Large intestine (tissue), 3 donors: Measurements from ENCODE around the gene ATP11B. TPM values are rescaled to one million over a fixed set of nuclear protein-coding genes. Genes with fewer than 3 reads are reported as not detected.

ENCODE experiments used
- DNase-seq, 2 donors: peaks; one replicate each; pipeline versions ENCODE4 v3.0.0 to v3.0.0-alpha.2; 2013
- H3K27ac ChIP-seq: one replicate; pipeline ENCODE4 v1.5.1; 2013; ENCODE audit warnings: low read length
- H3K27me3 ChIP-seq: 2 replicates; pipeline ENCODE4 v1.6.1; 2013; ENCODE audit warnings: low read length; ENCODE audit not compliant: control insufficient read depth, insufficient read depth
- H3K36me3 ChIP-seq: 2 replicates; pipeline ENCODE4 v1.6.1; 2013; ENCODE audit warnings: low read length; ENCODE audit not compliant: control insufficient read depth, insufficient read depth
- H3K4me1 ChIP-seq: one replicate; pipeline ENCODE4 v1.6.1; 2013; ENCODE audit warnings: low read length; ENCODE audit not compliant: control insufficient read depth, insufficient read depth
- H3K4me3 ChIP-seq: one replicate; pipeline ENCODE4 v1.5.1; 2013; ENCODE audit warnings: low read length
- H3K9me3 ChIP-seq: one replicate; pipeline ENCODE4 v1.6.1; 2013; ENCODE audit warnings: mild to moderate bottlenecking, low read depth, low read length, moderate library complexity; ENCODE audit not compliant: control insufficient read depth
- whole genome bisulfite sequencing: methylation state at CpG from one replicate; pipeline ENCODE4 v1.1.5; 2013; ENCODE audit warnings: low lambda C conversion rate; ENCODE audit not compliant: insufficient coverage; 5-methylcytosine and 5-hydroxymethylcytosine counted together
- polyA plus RNA-seq: library from polyadenylated mRNA; unstranded; fragments of 120-200 nt; gene quantifications from one replicate; pipeline ENCODE4 v1.2.1, GENCODE V29; 2013

Gene ATP11B
- polyA plus RNA-seq, 1 donor = 48.5 TPM

DNA sequence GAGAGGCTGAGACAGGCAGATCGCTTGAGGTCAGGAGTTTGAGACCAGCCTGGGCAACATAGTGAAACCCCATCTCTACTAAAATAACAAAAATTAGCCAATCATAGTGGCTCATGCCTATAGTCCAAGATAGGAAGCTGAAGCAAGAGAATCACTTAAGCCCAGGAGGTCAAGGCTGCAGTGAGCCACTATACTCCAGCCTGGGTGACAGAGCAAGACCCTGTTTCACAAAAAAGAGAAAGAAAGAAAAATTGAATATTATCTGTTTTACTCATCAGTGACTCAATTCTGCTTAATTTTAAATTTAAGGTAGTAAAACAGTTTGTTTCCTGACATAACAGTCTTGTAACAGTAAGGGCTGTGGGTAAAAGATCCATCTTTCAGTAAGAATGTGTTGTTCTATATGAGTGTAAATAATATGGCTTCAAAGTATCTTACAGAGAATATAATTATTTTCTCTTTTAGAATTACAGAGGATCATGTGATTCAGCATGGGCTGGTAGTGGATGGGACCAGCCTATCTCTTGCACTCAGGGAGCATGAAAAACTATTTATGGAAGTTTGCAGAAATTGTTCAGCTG is 85.8 kb downstream of the ATP11B start:
- H3K36me3 ChIP-seq = peaks cover 30% of the 10 kb centered on the region
- DNase-seq = no peak

GRCh38 chr3:182886497-182886896 is 93.2 kb downstream of the ATP11B start:
- DNase-seq = no peak
- Histone ChIP-seq H3K9me3 (no peaks in the 10 kb centered on the region), H3K27ac (no peak overlapping the region), H3K4me3 (no peak overlapping the region), H3K27me3 (no peaks in the 10 kb centered on the region), H3K36me3 (peaks cover 30% of the 10 kb centered on the region), H3K4me1 (no peaks in the 10 kb centered on the region)

More for the DNA sequence above, 85.8 kb downstream of the ATP11B start:
- H3K27ac ChIP-seq = no peak overlapping the region
- H3K27me3 ChIP-seq = no peaks in the 10 kb centered on the region
- no peaks in the 10 kb centered on the region for H3K4me1 ChIP-seq
- H3K4me3 ChIP-seq = no peak overlapping the region
- H3K9me3 ChIP-seq = no peaks in the 10 kb centered on the region
- WGBS = no CpG with 5 or more reads among the region's 1 CpG

DNA sequence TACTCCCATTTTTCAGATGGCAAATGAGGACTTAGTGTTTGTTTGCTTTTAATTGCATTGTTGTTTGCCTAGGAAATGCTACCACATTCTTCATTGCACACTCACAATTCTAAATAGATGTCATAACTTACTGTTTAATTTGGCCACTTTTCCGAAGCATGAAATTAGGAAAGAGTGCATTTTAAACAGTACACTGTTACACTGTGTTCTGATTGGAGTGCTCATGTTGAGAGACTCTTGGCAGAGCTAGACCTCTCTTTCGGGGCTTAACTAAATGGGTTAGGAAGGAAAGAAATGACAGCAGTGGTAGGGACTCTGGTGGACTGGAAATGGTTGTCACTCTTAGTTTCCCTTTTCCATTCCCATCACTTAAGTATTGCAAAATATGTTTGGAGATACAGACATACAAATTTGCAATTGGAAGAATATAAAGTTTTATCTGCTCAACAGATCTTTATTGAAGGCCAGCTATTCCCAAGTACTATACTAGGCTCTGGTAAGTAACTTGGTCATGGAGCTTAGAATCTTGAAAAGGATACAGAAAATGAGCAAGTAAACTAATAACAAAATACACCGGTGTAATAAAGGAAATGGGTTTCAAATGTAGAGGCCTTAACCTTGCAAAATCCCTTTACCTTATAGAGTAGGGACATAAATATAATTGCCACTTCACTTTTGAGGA is 96.8 kb downstream of the ATP11B start:
- 83% methylated on average over 2 of the region's 3 CpGs for WGBS
- peaks cover 29% of the 10 kb centered on the region for H3K36me3 ChIP-seq
- no peaks in the 10 kb centered on the region for H3K27me3 ChIP-seq

DNA sequence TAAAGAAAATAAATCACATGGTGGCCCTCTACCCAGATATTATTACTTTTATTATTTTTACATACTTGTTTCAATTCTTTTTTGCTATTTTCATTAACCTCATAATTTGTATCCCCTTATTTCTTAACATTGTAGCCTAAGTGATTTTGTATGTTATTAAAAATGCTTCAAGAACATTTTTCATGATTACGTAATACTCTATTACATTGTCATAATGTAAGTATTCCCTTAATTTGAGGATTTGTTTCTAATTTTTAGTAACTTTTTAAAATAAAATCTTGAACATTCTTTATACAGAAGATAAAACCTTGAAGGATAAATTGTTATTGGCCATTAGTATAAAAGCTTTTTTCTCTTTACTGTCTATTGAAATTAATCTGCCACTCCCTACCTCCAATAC is 98.1 kb downstream of the ATP11B start:
- DNase-seq = no peak
- 100% methylated on average over 1 of the region's 1 CpG for WGBS
- Histone ChIP-seq H3K4me3 (no peak overlapping the region), H3K36me3 (peaks cover 29% of the 10 kb centered on the region), H3K4me1 (peaks cover 10% of the 10 kb centered on the region), H3K9me3 (no peaks in the 10 kb centered on the region), H3K27me3 (no peaks in the 10 kb centered on the region), H3K27ac (no peak overlapping the region)

More for the DNA sequence above, 96.8 kb downstream of the ATP11B start:
- H3K4me1 ChIP-seq = peaks cover 2% of the 10 kb centered on the region
- DNase-seq = no peak
- H3K27ac ChIP-seq = no peak overlapping the region
- H3K9me3 ChIP-seq = no peaks in the 10 kb centered on the region
- H3K4me3 ChIP-seq = no peak overlapping the region

DNA sequence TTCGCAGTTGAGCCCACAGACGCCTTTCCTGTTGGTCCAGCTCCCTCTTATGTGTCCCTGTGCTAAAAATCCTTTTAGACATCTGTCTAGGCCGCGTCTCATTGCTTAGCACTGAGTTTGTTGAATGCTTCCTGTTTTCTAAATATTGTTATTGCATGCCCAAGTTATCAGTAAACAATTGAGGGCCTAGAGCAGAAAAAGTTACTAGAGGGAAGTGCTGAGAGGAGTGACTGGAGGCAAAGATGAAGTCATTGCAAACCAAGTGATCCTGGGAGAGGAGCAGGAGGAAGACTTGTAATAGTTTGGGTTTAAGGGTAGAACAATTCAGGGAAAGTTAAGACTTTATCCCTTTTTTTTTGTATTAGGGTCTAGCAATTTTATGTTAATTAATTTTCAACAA is 98.9 kb downstream of the ATP11B start:
- Histone ChIP-seq H3K36me3 (peaks cover 29% of the 10 kb centered on the region), H3K4me3 (no peak overlapping the region), H3K27me3 (no peaks in the 10 kb centered on the region), H3K27ac (no peak overlapping the region), H3K4me1 (peaks cover 11% of the 10 kb centered on the region), H3K9me3 (no peaks in the 10 kb centered on the region)
- DNase-seq = no peak
- 100% methylated on average over 2 of the region's 4 CpGs for WGBS

- Histone ChIP-seq H3K4me3 (no peak overlapping the region), H3K27ac (peak overlapping the region; percentile 79), H3K27me3 (no peaks in the 10 kb centered on the region), H3K36me3 (peaks cover 15% of the 10 kb centered on the region), H3K9me3 (no peaks in the 10 kb centered on the region), H3K4me1 (peaks cover 11% of the 10 kb centered on the region)
- DNase-seq = peak; percentile 85 to 94
- no CpG with 5 or more reads among the region's 8 CpGs for WGBS
Observed at GRCh38 chr3:182895513-182896112, 102.3 kb downstream of the ATP11B start.

DNA sequence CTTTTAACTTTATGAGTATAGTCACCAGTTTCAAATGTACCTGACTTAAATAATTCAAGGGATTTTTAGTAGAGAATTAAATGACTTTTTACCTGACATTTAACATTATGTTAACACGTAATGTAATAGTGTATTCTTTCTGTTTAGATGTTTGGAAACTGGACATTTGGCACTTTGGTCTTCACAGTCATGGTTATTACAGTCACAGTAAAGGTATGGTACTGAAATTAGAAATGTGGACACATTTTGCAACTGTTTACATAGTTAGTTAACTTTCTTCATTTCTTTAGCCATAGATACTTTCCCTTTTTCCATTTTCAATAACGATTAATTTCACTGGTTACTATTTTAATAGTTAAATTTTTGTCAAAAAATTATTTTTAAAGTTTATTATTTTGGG is 103.2 kb downstream of the ATP11B start:
- WGBS = 100% methylated on average over 1 of the region's 2 CpGs
- H3K4me1 ChIP-seq = peaks cover 11% of the 10 kb centered on the region
- peak overlapping the region; percentile 70 for H3K27ac ChIP-seq
- H3K27me3 ChIP-seq = no peaks in the 10 kb centered on the region
- no peaks in the 10 kb centered on the region for H3K9me3 ChIP-seq
- peaks cover 10% of the 10 kb centered on the region for H3K36me3 ChIP-seq
- H3K4me3 ChIP-seq = no peak overlapping the region
- DNase-seq = peak in 1 of 2 donors; percentile 9

DNA sequence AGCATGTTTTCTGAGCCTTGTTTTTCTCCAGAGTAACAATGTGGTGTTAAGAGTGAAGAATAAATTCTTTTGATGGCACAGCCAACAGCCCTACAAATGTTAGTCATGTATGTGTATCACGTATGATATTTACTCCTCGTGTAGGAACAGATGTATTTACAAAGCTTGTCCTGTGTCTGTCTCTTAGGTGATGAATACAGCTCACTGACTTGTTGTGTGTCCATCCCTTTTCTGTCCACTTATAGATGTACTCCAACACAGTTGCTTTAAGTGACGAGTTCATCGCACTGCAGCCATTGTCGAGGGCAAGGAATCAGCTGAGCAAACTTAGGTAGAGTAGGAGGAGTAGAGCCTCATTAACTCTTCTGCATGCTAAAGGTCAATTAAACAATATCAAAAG is 108.9 kb downstream of the ATP11B start:
- H3K4me1 ChIP-seq = no peaks in the 10 kb centered on the region
- H3K4me3 ChIP-seq = no peak overlapping the region
- H3K9me3 ChIP-seq = no peaks in the 10 kb centered on the region
- no peak overlapping the region for H3K27ac ChIP-seq
- H3K36me3 ChIP-seq = peaks cover 22% of the 10 kb centered on the region
- no peak for DNase-seq
- H3K27me3 ChIP-seq = no peaks in the 10 kb centered on the region
- 83% methylated on average over 1 of the region's 5 CpGs for WGBS

DNA sequence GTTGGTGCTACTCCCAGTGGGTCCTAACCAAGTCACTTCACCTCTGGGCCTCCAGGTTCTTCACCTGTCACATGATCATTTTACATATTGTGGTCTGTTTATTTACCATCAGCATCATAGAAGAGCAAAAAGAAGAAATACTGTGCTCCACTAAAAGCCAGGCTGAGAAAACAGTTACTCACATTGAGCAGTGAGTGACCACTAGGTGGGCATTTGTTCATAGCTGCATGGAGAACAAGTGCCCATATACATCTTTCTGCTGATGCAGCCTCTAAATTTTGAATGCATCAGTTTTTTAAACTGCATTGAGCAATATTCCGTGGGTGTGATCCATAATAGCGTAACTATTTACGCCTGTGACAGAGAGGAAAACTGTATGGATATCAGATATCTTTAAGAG is 110.9 kb downstream of the ATP11B start:
- Histone ChIP-seq H3K36me3 (peaks cover 17% of the 10 kb centered on the region), H3K27me3 (no peaks in the 10 kb centered on the region), H3K9me3 (no peaks in the 10 kb centered on the region), H3K4me1 (no peaks in the 10 kb centered on the region), H3K27ac (no peak overlapping the region), H3K4me3 (no peak overlapping the region)
- DNase-seq = no peak
- WGBS = 100% methylated on average over 2 of the region's 3 CpGs

GRCh38 chr3:182905623-182906022 is 112.3 kb downstream of the ATP11B start:
- H3K4me1 ChIP-seq = no peaks in the 10 kb centered on the region
- 100% methylated on average over 1 of the region's 4 CpGs for WGBS
- no peak for DNase-seq
- peaks cover 16% of the 10 kb centered on the region for H3K36me3 ChIP-seq
- H3K27ac ChIP-seq = no peak overlapping the region
- H3K4me3 ChIP-seq = no peak overlapping the region
- no peaks in the 10 kb centered on the region for H3K27me3 ChIP-seq
- no peaks in the 10 kb centered on the region for H3K9me3 ChIP-seq
